Stimulated activated CD8-positive, alpha-beta memory T cell treated with anti-CD3 and anti-CD28 coated beads, Interleukin-4, amount 100 ng/mL, for 4 hours (primary cell): ENCODE results near the gene CUZD1.

Experiments used
- DNase-seq, 2 donors: peaks; one replicate each; pipeline ENCODE4 v3.0.0-alpha.2; 2020; ENCODE audit warnings: low read depth in 2 of 2, low spot score in 1 of 2

Gene CUZD1

DNA sequence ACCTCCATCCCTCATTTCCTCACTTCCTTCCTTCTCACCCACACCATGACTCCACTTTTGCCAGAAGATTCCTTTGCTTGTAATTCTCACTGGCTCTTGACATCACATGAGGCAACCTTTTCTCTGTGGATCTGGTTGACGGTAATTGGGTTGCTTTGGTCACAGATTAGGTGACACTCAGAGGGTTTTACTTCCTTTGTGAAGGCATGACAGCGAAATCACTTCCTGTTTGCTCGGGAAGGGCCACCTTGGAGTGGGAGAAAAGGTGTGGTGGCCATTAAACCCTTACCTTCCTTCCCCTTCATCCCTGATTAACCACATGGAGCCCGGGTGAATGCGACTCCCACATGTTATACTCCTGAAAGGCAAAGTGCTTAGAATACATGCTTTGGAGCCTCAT lies 30.2 kb downstream of the CUZD1 start:
- no peak for DNase-seq

DNA sequence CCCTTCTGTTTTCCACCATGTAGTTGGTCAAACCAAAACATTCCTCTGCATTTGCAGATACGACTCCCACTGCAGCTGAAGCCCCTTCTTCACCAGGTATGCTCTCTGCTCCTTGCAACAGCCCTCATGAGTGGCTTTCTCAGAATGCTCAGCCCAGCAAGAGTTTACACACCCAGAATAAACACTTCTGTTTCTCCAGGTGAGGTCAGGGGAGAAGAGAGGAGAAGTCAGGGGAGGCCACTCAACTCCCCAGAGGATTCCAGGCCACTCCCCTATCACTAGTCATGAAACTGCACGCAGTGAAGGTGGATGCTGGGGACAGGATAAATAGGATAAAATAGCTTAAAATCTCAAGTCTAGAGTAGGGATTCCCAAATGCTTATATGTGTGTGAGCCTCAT lies 31.2 kb downstream of the CUZD1 start:
- no peak for DNase-seq

DNA sequence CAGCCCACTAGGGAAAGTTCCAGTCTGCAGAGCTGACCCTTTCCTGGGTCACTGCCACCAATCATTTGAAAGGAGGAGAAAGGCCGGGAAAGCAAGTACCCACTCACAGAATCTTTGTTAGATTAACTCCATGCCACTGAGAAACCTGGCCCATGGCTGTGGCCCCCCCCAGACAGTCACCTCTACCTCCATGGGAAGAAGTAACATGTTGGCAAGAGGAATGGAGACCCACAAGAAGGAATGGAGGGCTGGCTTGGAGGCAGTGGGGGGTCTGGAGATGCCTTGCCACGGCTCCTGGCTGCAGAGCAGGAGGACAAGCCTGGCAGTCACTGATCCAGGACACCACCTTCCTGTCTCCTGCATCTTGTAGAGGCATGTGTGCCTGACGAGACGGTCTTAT lies 32.9 kb downstream of the CUZD1 start:
- no peak for DNase-seq

DNA sequence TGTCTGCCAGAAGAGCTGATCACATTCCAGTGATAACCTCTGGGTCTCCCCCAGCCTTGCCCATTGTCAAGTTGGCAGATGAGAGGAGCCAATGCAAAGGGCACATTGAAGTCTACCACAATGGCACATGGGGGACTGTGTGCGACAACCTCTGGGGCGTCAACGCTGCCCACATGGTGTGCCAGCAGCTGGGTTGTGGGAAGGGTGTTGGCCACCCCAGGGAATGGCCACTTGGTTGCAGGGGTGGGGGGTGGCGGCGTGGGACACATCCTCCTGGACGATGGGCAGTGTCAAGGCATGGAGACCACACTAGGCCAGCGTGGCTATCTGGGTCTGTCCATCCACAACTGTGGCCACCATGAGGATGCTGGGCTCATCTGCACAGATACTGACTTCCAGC lies 43.4 kb downstream of the CUZD1 start:
- DNase-seq = no peak

DNA sequence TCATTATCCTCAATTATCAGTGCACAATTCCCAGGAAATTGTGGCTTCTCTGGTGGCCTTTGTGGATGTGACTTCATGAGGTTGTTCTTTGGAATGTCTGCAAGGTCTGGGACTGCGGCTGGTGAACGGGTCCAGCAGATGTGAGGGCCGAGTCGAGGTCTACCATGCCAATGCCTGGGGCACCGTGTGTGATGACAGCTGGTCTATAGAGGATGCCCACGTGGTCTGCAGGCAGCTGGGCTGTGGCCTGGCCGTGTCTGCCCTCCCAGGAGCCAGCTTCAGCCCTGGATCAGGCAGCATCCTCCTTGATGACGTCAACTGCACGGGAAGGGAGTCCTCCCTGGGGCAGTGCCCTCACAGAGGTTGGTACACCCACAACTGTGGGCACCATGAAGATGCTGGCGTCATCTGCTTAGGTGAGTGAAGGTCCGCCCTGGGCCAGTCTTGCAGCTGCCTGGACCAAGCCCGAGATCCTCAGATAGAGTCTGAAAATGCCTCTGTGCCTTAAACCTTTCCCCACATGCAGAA lies 46.9 kb downstream of the CUZD1 start:
- DNase-seq = no peak

- DNase-seq = no peak
These were observed 48.9 kb downstream of the CUZD1 start for GRCh38 chr10:122796796-122797195.

DNA sequence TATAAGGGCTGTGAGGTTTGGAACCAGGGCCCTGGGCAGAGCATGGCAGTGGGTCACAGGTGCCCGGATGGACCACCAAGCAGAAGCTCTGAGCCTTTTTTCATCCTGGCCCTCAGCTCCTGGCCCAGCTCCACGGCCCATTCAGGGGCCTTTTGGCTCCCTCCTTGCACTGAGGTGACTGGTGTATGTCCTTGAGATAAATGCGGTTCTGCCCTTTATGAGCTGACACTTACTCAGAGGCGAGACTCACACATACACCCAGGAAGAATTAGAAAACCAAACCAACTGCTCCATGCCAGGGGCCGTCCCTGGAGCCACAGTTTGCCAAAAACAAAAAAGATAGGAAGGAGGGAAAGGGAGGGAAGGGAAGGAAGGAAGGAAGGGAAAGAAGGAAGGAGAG lies 49.7 kb downstream of the CUZD1 start:
- DNase-seq = no peak

- DNase-seq = no peak
These were observed 59.4 kb downstream of the CUZD1 start for GRCh38 chr10:122786269-122786668.

GRCh38 chr10:122782911-122783310 lies 62.7 kb downstream of the CUZD1 start:
- DNase-seq = no peak
